HG03521 (cell line): ENCODE results near the gene XG.
"Not testable (repeated sequence)": the region's sequence is repeated elsewhere in the genome, so short reads cannot be mapped to it uniquely, and the experiment has no call there.

ENCODE experiments used
- ATAC-seq: cut with Tn5 transposase; IDR thresholded peaks from one replicate; pipeline ENCODE4 v1.9.1; 2021; ENCODE audit warnings: mild to moderate bottlenecking, moderate library complexity; ENCODE audit not compliant: unreplicated experiment

XG gene

DNA sequence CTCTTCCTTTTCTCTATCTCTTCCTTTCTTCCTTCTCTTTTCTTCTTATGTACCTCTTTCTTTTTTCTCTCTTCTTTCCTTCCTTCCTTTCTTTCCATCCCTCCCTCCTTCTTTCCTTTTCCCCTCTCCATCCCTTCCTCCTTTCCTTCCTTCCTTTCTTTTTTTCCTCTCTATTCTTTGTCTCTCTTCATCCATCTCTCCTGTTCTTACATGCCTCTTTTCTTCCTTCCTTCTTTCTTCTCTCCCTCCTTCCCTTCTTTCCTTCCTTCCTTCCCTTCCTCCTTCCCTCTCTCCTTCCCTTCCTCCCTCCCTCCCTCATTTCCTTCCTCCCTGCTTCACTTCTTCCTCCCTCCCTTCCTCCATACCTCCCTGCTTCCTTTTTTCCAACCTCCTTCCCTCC lies 19.2 kb upstream of the XG start:
- ATAC-seq = no peak

DNA sequence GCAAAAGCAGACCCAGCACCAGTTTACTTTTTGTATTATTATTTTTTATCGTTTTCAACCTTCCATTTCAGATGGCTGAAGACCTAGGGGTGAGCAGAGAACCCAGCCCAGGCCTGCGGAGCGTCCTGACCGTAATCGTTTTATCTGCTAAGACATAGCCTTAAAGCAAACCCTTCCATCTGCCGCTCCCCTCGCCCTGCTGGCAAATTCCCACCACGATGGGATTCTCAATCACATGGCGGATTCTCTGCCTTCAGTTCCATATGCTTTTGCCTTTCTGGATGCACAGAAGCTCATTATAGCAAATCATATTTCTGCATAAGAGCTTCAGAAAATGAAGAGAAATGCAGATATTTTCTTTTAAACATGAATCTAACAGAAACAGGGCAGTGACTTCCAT lies 18.6 kb upstream of the XG start:
- ATAC-seq = no peak

DNA sequence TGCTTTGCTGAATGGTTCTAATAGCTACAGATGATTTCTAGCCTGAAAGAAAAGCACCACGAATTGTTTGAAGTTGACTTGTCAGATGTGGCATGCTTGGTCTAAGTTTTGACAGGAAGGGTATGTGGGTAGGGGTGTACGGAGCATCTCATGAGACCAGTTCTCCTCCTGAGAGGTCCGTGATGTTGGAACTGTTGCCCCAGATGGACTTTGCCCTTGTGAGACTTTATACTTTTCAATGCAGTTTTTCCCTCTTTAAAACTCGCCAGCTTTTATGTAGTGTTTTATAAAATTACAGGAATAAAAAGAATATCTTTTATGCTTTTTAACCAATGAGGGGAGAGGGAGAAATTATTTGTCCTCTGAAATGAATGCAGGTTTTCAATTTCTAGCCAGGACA lies 16.6 kb upstream of the XG start:
- no peak for ATAC-seq

- ATAC-seq = no peak
Measured at GRCh38 chrX:2740672-2741071, 11.2 kb upstream of the XG start.

DNA sequence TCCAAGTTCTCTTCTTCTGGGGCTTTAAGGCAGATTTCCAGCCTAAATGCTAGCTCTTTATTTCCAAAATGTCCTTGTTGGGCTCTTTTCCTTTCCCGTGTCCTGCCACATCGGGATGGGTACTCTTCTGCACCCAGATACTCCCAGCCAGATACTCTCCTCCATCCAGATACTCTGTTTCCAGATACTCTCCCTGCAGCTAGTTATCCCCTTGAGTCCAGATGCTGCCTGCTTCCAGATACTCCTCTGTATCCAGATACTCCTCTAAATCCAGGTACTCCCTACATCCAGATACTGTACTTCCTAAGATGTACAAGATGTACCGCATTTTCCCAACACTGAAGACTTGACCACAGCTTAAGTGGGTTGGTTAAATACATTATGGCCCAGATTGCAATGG lies 10.5 kb upstream of the XG start:
- ATAC-seq = no peak

DNA sequence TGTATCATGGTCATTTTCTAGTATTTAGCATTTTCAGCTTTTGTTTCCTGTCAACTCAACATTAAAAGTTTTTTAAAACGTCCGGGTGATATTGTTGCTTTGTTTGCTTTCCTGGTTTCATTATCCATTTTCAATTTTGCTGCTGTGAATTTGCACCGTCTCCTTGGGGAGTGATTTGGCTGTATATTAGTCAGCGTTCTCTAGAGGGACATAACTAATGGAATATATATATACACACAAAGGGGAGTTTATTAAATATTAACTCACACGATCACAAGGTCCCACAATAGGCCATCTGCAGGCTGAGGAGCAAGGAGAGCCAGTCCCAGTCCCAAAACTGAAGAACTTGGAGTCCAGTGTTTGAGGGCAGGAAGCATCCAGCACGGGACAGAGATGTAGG lies 5.6 kb upstream of the XG start:
- ATAC-seq = not testable (repeated sequence)

DNA sequence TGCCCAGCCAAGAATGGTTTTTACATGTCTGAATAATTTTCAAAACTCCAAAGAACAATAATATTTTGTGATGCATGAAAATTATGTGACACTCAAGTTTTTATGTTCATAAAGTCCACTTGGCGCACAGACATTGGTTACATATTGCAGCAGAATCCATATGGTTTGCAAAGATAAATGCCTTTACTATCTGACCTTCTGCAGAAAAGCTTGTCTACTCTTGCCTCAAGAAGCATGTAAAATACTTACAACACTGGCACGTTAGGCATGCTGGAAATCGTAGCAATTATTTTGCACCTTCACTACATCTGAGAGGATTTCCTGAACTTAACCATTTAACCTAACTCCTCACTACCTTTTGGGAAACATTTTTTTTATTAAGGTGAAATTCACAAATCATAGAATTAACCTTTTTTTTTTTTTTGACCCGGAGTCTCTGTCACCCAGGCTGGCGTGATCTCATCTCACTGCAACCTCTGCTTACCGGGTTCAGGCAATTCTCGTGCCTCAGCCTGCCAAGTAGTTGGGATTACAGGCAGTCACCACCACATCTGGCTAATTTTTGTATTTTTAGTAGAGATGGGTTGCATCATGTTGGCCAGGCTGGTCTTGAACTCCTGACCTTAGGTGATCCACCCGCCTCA lies 3.5 kb upstream of the XG start:
- ATAC-seq = no peak

GRCh38 chrX:2748815-2749188 lies 3.0 kb upstream of the XG start:
- ATAC-seq = no peak

- no peak for ATAC-seq
Measured at GRCh38 chrX:2751291-2751690, 549 bp upstream of the XG start.

- ATAC-seq = not testable (repeated sequence)
Measured at GRCh38 chrX:2752441-2752840, 601 bp downstream of the XG start.

GRCh38 chrX:2755163-2755715 lies 3.4 kb downstream of the XG start:
- ATAC-seq = not testable (repeated sequence)

DNA sequence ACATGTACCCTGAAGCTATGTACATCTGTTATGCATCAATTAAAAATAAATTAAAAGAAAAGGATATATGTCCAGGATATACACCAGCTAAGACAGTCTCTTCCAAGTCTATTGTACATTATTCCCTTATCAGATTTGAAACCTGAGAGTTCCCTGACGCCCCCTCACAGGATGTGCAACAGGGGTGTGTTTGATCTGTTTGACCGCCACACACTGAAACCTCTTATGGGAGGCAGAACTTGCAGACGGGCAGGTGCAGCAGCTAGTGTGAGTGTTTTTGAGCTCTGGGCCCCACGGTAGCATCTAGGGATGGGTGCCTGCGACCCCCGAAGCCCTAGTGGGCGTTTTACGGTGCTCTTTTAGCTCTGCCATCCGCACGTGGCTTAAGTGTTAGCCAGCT lies 4.7 kb downstream of the XG start:
- ATAC-seq = no peak

DNA sequence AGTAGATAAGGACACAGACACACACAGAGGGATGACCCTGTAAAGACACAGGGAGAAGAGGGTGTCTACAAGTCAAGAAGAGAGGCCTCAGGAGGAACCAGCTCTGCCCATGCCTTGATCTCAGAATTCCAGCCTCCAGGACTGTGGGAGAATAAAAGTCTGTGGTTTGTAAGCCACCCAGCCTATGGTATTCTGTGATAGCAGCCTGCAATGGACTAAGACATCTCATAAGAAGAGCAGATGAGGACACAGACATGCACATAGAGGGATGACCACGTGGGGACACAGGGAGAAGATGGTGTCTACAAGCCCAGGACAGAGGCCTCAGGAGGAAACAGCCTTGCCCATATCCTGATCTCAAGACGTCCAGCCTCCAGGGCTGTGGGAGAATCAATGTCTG lies 9.4 kb downstream of the XG start:
- no peak for ATAC-seq

GRCh38 chrX:2762671-2763070 lies 10.8 kb downstream of the XG start:
- ATAC-seq = not testable (repeated sequence)

DNA sequence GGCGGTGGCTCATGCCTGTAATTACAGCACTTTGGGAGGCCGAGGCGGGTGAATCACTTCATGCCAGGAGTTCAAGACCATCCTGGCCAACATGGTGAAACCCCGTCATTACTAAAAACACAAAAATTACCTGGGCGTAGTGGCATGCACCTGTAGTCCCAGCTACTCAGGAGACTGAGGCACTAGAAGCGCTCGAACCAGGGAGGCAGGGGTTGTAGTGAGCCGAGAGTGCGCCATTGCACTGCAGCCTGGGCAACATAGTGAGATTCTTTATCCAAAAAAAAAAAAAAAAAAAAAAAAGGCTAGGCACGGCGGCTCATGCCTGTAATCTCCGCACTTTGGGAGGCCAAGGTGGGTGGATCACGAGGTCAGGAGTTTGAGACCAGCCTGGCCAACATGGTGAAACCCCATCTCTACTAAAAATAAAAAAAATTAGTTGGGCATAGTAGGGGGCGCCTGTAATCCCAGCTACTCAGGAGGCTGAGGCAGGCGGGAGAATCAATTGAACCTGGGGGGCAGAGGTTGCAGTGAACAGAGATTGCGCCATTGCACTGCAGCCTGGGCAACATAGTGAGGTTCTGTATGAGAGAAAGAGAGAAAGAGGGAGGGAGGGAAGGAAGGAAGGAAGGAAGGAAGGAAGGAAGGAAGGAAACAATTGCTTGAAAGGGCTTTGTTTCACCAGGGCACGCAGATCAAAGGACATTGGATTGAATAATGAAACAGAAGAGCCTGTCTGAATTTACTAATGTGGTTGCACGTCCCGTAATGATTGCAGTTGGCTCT lies 13.1 kb downstream of the XG start:
- ATAC-seq = not testable (repeated sequence)

DNA sequence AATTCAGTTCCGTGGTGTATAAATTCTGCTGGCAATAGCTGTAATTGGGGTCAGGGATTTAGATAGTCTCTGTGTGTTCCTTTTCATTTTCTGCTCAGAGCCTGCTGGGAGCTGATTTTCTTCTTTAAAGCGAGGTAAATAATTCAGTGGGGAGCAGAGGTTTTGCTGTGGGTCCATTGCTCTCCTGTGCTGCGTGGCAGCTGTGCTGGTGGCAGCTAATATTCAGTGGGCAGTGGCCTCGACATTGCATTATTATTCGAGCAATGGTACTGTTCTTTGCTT lies 13.7 kb downstream of the XG start:
- ATAC-seq = no peak

DNA sequence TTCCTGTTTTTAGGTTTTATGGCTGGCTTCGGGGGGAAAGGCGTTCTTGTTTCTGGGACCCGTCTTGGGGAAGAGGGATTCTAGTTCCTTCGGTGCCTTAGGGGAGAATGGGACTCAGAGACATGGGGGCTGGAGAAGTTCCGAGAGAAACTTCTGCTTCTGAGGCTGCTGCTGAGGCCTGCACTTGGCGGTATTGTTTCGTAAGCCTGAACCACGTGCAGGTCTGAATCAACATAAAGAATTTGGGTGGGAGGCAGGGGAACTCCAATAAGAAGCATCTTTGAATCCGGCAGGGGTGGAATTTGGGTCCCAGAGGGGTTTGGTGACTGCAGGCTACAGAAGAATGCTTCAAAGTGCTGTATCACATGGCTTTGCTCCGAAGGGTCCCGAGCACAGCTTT lies 15.1 kb downstream of the XG start:
- no peak for ATAC-seq

DNA sequence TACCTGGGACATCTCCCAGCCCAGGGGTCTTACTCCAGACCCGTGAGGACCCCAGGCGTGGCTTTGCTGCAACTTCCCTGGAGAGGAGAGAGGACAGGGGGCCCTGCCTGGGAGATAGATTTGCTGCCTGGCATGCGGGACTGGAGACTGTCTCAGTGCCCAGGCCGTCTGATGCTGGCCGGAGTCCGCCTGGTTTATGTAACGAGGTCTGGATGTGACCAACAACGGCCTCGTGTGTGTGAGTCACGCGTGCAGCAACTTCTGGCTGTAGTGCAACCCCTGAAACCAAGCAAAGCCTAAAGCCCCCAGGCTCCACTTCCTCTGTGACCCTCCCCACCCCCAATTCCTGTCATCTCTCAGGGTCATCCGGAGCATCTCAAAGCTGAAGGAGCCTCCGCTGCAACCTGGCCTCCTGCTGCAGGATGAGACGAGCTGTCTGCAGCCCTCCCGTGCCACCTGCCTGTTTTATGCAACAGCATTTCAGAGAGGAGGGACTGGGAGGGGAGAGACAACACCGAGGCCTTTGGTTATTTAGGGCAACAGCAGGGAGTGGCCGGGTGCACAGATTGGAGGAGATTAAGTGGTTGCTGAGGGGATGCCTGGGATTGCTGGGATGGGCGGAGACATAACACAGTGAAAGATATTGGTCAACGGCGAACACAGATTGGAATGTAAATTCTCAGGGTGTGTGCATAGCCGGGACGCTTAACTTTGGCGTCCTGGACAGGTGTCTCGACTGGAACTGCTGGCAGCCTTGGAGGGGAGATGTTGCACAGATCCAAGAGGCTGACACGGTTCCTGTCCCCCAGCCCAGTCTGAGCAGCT lies 16.0 kb downstream of the XG start:
- ATAC-seq = no peak

DNA sequence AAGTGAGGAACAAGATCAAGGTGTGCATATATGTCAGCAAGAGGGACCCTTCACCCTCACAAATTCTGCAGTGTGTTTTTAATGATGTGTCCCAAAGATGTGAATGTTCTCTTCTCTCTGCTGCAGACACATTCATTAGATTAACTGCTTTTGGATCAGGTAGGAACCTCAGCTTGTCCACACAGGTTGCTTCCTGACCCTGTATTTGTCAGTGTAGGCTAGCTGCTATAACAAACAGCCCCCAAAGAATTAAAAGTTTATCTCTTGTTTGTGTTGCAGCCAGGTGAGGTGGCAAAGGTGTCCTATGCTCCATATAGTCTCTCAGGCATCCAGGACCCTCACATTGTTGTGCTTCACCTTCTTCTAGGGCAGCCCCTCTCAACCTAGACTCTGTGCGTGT lies 17.8 kb downstream of the XG start:
- no peak for ATAC-seq

- not testable (repeated sequence) for ATAC-seq
Measured at GRCh38 chrX:2773166-2774055, 21.6 kb downstream of the XG start.

GRCh38 chrX:2774057-2774456 lies 22.2 kb downstream of the XG start:
- no peak for ATAC-seq
